Motor neuron (in vitro differentiated cells): ENCODE results near the gene ATRIP. TPM values are rescaled to one million over a fixed set of nuclear protein-coding genes. Genes with fewer than 3 reads are reported as not detected.
"Not testable (repeated sequence)": the region's sequence is repeated elsewhere in the genome, so short reads cannot be mapped to it uniquely, and the experiment has no call there.

Experiments
- ATAC-seq, 8 experiments: fragments of 200-7000 bp; cut with Tn5 transposase; replicated peaks in 6 of 8; 2 replicates each; pipeline ENCODE4 v1.8.0; 2021; ENCODE audit warnings: mild to moderate bottlenecking in 8 of 8, moderate library complexity in 8 of 8
- H3K27ac ChIP-seq, 2 donors: fragments of 250-450 bp; sonication (Bioruptor Pico); 2 replicates each; pipeline ENCODE4 v1.9.0; 2021; ENCODE audit warnings: antibody characterized with exemption in 2 of 2, mild to moderate bottlenecking in 2 of 2, moderate library complexity in 1 of 2
- H3K4me1 ChIP-seq, 2 donors: fragments of 250-450 bp; sonication (Bioruptor Pico); replicated peaks in 1 of 2; 2 replicates each; pipeline ENCODE4 v1.6.1; 2021; ENCODE audit warnings: antibody characterized with exemption in 2 of 2, mild to moderate bottlenecking in 2 of 2, moderate library complexity in 1 of 2
- H3K4me3 ChIP-seq, 5 donors: fragments of 250-450 bp; sonication (Bioruptor Pico); 2 replicates each; pipeline ENCODE4 v1.9.0; 2021; ENCODE audit warnings: antibody characterized with exemption in 5 of 5, mild to moderate bottlenecking in 5 of 5, moderate library complexity in 4 of 5
- WGBS, 10 experiments: fragments of 450-650 bp; shearing (Covaris generic); methylation state at CpG; one replicate each; pipeline ENCODE4 v1.0.0; 2022; 5-methylcytosine and 5-hydroxymethylcytosine counted together
- in situ Hi-C, 9 experiments: fragments of 400-800 bp; cut with MboI; loops; one replicate each; pipeline ENCODE4 v1.15.0; 2021; ENCODE audit warnings: low sequenced_read_pairs in 9 of 9, low pct_unique_long_range_greater_than_20kb in 2 of 9; ENCODE audit not compliant: unreplicated experiment in 9 of 9
- total RNA-seq, 8 experiments: library from RNA; unstranded; fragments of 300-600 nt; gene quantifications; 2 replicates each; pipeline versions ENCODE4 v1.2.3 to v1.2.4, GENCODE V29; 2022

Gene ATRIP
- total RNA-seq, 8 experiments from 2014 or later, result 3.9 to 11.7 (median 5.7) TPM

DNA sequence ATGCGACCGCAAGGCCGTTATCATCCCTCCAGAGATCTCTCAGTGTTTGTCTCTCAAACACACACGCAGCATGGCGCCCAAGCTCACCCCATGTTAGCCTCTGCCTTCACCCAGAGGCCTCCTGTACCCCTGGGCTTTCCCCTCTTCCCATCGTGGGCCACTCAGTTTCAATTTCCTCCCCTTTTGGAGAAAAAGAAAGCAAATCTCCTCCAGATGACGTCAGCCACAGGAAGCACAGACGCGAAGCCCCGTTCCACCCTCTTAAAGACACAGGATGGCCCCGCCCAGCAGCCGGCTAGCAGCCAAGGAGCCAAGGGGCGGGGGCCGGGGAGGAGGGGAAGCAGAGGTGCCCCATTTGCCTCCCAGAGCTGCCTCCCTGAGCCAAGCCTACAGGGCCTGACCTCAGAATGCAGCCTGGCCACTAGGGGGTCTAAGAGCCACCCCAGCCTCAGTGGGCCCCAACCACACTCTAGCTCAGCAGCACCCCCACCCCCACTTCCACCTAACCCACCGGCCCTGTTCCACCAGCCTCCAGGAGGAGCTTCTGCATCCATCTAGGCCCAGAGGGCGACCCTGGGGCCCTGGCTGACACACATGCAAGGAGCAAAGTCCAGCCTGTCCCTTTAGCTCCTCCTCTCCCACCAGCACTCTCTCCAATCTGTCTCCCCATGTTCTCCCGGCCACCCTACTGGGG, 26.5 kb downstream of the ATRIP start:
- peak; percentile 76 to 95 (median 94) for ATAC-seq
- in situ Hi-C loops, result no loop called here
- WGBS, 10 experiments, result 0 to 10% (median 0%) methylated on average over 2 to 7 of the region's 17 CpGs; no CpG with 5 or more reads in 4 of the 10 experiments

DNA sequence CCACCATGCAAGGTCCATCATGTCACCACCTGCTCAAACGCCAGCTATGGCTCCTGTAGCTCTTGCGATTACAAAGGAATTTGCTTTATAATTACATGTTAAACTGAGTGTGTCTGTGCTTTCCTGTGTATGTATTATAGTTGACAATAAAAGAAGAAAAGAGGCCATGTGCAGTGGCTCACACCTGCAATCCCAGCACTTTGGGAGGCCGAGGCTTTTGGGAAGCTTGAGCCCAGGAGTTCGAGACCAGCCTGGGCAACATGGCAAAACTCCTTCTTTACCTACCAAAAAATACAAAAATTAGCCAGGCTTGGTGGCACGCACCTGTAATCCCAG, 27.0 kb downstream of the ATRIP start:
- in situ Hi-C loops, result no loop called here
- peaks cover 15 to 28% of the 10 kb centered on the region in 2 donors for H3K4me1 ChIP-seq
- H3K27ac ChIP-seq, result peak overlapping the region; percentile 86 to 91
- 20 to 100% (median 80%) methylated on average over 1 to 4 of the region's 5 CpGs; no CpG with 5 or more reads in 1 of the 10 experiments for WGBS, 10 experiments
- no peak for ATAC-seq
- peak overlapping the region in 3 of 5 donors; percentile 57 to 70 (median 65) for H3K4me3 ChIP-seq

More for the DNA sequence above, 26.5 kb downstream of the ATRIP start:
- peak overlapping the region; percentile 86 to 91 for H3K27ac ChIP-seq
- H3K4me3 ChIP-seq, result peak overlapping the region; percentile 37 to 70 (median 57)
- H3K4me1 ChIP-seq, result peaks cover 15 to 28% of the 10 kb centered on the region in 2 donors

DNA sequence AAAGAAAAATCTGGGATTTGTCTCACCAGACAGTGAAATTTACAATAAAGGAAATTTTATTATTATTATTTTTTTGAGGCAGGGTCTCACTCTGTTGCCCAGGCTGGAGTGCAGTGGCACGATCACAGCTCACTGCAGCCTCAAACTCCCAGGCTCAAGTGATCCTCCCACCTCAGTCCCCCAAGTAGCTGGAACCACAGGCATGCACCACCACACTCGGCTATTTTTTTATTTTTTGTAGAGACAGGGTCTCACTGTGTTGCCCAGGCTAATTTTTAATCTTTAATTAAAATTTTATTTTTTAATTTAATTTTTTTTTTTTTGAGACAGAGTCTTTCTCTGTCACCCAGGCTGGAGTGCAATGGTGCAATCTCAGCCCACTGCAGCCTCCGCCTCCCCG, 27.5 kb downstream of the ATRIP start:
- H3K4me3 ChIP-seq, H3K27ac ChIP-seq, in situ Hi-C loops, ATAC-seq: not testable (repeated sequence)
- H3K4me1 ChIP-seq, result peaks cover 15 to 28% of the 10 kb centered on the region in 2 donors
- WGBS, 10 experiments, result 56 to 100% (median 84%) methylated on average over 1 to 4 of the region's 4 CpGs; no CpG with 5 or more reads in 1 of the 10 experiments

DNA sequence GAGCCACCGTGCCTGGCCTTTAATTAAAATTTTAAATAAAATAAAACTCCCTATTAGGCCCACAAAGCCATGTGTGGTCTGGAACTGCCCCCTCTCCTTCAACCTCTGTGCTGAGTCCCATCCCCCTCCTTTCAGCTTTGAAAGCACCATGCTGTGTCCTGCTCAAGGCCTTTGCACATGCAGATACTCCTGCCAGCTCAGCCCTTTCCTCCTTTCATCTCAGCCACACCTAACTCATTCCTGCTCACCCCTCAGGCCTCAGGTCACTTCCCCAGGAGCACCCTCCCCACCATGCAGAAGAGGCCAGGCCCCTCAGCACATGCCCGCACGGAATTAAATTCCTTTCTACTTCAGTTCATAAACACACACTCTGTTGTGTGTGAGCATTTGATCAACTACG, 28.1 kb downstream of the ATRIP start:
- Histone ChIP-seq H3K4me1 (peaks cover 15 to 28% of the 10 kb centered on the region in 2 donors), H3K27ac (no peak overlapping the region), H3K4me3 (no peak overlapping the region)
- in situ Hi-C loops, result no loop called here
- 20 to 100% (median 67%) methylated on average over 1 to 2 of the region's 4 CpGs; no CpG with 5 or more reads in 3 of the 10 experiments for WGBS, 10 experiments
- peak in 2 of 8 experiments; percentile 2 to 3 for ATAC-seq

DNA sequence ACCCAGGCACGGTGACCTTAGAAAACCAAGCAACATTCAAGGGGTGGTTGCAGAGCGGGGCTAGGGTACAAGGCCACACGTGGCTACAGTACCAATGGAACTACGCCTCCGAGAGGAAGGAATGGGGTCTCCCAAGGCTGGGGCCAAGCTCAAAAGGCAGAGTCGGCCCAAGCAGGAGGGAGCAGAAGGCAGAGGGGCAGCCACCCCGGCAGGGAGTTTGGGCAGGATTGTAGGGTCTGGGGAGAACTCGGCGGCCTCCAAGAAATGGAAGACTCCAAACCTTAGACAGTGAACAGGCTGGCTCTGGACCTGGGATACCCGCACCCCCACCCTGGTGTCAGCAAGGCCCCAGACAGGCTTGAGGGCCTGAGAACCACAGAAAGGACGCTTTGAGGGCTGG, 28.7 kb downstream of the ATRIP start:
- 14 to 100% (median 27%) methylated on average over 1 to 8 of the region's 11 CpGs; no CpG with 5 or more reads in 4 of the 10 experiments for WGBS, 10 experiments
- Histone ChIP-seq H3K4me1 (peaks cover 15 to 28% of the 10 kb centered on the region in 2 donors), H3K27ac (no peak overlapping the region), H3K4me3 (no peak overlapping the region)
- in situ Hi-C loops, result no loop called here
- ATAC-seq, result no peak

DNA sequence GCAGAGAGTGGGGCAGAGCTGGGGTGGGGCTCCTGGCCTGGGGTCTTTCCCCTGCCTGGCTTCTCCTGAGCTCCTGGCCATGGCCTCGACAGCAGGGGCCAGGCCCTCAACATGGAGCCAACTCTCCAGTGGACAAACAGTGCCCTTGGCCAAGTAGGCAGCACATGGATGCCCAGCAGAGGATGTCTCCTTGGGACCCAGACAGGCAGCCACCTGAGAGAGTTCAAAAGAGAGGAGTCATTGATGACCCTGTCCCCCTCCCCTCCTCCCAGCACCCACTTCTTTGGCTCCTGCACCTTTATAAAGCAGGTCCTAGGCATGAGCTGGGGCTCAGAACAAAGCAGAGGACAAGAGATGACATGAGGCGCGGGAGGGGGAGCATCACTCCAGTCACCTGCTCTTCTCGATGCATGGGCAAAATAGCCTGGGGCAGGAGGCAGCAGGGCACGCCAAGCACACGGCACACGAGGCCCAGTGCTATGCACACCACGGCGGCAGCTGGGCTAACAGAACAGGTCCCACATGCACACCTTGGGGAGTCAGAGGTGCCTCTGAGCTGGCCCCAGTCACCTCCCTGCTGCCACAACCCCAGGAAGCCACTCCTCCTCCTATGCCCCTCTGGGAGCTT, 30.0 kb downstream of the ATRIP start:
- 83 to 96% (median 89%) methylated on average over 2 to 6 of the region's 9 CpGs; no CpG with 5 or more reads in 6 of the 10 experiments for WGBS, 10 experiments
- peaks cover 15 to 18% of the 10 kb centered on the region in 2 donors for H3K4me1 ChIP-seq
- no peak overlapping the region for H3K27ac ChIP-seq
- H3K4me3 ChIP-seq, result no peak overlapping the region
- in situ Hi-C loops, result no loop called here
- ATAC-seq, result no peak

DNA sequence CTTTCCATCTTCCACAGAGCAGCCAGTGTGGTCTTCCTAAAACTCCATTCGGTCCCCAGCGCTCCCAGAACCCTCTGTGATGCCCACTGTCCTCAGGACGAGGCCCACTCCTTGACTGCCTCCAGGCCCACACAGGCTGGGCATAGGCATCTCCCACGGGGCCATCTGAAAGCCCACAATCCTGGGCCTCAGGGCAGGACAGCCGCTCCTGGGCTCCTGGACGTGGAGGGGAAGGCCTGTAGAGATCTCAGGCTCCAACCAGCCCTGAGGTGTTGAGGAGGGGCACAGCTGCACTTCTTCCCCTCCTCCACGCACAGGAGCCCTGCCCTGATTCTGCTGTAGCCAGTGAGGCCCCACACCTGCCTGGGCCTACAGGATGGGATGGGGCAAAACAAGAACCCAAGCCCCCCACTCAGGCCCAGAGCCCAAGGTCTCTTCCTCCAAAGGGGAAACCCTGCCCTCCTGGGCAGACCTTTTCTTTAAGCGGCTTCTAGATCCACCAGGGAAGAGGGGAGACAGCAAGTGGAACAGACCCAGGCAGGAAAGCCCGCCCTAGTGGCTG, 31.5 kb downstream of the ATRIP start:
- ATAC-seq, result no peak
- 80 to 93% (median 93%) methylated on average over 1 to 5 of the region's 9 CpGs; no CpG with 5 or more reads in 7 of the 10 experiments for WGBS, 10 experiments
- H3K4me3 ChIP-seq, result no peak overlapping the region
- in situ Hi-C loops, result no loop called here
- peaks cover 5 to 10% of the 10 kb centered on the region in 2 donors for H3K4me1 ChIP-seq
- no peak overlapping the region for H3K27ac ChIP-seq

DNA sequence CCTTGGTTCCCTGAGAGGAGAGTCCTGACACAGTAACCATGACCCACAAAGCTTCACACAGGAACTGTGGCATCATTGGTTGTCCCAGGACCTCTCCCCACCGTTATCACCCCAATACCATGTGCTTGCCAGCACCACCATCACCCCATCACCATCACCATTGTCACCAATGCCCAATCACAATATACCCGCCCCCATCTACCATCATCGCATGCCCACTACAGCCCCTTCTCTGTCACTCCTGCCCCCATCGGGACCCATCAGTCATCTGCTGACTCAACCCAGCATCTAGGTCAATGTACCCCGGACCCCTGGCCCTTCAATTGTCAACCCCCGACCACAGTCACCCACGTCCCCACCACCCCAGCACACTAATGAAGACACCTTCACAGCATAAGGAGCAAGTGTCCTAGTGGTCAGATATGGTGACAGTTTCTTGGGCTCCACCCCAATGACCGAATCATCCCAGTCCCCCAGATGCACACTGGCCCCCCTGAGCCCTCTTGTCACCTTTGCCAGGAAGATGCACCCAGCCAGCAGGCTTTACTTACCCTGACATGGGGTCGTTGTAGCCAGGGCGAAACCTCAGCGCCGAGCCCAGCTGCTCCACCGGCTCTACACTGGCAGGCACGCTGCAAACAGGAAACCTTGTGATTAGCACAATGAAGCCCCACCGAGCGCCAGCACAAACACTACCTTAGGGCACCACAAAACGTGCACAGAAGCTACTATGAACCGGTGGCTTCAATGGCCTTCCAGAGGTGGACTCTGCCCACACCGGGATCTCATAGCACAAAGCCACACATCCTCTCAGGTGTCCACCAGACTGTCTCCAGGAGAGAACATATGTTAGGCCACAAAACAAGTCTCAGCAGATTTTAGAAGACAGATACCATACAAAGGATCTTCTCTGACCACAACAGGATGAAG, 32.4 kb downstream of the ATRIP start:
- WGBS, 10 experiments, result 50 to 100% (median 82%) methylated on average over 2 to 4 of the region's 19 CpGs; no CpG with 5 or more reads in 5 of the 10 experiments

DNA sequence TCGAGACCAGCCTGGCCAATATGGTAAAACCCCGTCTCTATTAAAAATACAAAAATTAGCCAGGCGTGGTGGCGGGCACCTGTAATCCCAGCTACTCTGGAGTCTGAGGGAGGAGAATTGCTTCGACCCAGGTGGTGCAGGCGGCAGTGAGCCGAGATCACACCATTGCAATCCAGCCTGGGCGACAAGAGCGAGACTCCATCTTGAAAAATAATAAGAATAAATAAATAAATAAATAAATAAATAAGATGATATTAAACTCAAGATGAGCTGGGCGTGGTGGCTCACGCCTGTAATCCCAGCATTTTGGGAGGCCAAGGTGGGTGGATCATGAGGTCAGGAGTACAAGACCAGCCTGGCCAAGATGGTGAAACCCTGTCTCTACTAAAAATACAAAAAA, 34.4 kb downstream of the ATRIP start:
- in situ Hi-C loops, result not testable (repeated sequence)
- 80 to 100% (median 93%) methylated on average over 1 to 10 of the region's 11 CpGs for WGBS, 10 experiments

More for the DNA sequence above, 32.4 kb downstream of the ATRIP start:
- Histone ChIP-seq H3K27ac (no peak overlapping the region), H3K4me3 (no peak overlapping the region), H3K4me1 (peaks cover 0 to 4% of the 10 kb centered on the region in 2 donors)
- in situ Hi-C loops, result no loop called here
- no peak for ATAC-seq

DNA sequence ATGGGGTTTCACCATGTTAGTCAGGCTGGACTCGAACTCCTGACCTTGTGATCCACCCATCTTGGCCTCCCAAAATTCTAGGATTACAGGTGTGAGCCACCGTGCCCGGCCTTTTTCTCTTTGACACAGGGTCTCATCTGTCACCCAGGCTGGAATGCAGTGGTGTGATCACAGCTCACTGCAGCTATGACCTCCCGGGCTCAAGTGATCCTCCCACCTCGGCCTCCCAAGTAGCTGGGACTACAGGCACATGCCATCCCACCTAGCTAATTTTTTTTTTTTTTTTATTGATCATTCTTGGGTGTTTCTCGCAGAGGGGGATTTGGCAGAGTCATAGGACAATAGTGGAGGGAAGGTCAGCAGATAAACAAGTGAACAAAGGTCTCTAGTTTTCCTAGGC, 36.3 kb downstream of the ATRIP start:
- in situ Hi-C loops, ATAC-seq: not testable (repeated sequence)
- WGBS, 10 experiments, result 75 to 100% (median 87%) methylated on average over 1 to 5 of the region's 6 CpGs; no CpG with 5 or more reads in 5 of the 10 experiments

More for the DNA sequence above, 34.4 kb downstream of the ATRIP start:
- ATAC-seq, H3K4me3 ChIP-seq, H3K4me1 ChIP-seq, H3K27ac ChIP-seq: not testable (repeated sequence)

DNA sequence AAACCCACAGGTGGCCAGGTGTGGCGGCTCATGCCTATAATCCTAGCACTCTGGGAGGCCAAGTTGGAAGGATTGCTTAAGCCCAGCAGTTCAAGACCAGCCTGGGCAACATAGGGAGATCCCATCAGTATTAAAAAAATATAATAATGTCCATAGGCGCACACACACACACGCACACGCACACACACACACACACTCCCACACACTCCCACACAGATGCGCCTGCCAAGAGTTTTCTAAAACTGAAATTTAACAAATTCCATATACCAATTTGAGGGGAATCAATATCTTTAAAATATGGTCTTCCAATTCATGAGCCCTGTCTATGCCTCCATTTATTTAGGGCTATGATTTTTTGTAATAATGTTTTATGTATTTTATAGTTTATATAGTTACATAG, 40.4 kb downstream of the ATRIP start:
- in situ Hi-C loops, result no loop called here
- ATAC-seq, result no peak
- H3K4me3 ChIP-seq, result no peak overlapping the region
- no peaks in the 10 kb centered on the region for H3K4me1 ChIP-seq
- WGBS, 10 experiments, result 75 to 100% (median 91%) methylated on average over 1 to 5 of the region's 5 CpGs; no CpG with 5 or more reads in 2 of the 10 experiments
- H3K27ac ChIP-seq, result no peak overlapping the region

More for the DNA sequence above, 36.3 kb downstream of the ATRIP start:
- H3K4me3 ChIP-seq, H3K27ac ChIP-seq, H3K4me1 ChIP-seq: not testable (repeated sequence)

DNA sequence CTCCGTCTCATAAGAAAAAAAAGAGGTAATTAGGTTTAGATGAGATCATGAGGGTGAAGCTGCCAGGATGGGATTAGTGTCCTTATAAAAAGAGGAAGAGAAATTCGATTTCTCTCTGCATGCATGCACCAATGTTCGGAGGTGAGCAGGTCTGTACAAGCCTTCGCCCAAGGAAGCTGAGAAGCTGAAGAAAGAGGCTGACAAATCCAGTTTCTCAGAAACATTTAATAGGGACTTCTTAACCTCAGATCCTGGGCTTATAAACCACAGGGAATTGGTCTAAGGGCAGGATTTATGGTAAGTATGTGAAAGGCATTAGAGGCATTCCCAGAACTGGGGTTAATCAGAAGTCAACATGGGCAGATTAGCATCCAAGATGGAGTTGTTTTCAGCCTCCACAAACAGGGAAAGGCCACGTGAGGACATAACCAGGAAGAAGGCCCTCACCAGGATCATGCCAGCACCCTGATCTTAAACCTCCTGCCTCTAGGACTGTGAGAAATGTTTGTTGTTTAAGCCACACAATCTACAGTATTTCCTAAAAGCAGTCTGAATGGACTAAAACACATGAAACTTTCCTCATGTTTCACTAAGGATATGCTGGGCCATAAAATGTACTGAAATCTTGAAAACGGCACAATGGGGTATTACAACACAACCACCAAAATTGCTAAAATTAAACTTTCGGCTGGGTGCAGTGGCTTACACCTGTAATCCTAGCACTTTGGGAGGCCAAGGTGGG, 46.1 kb downstream of the ATRIP start:
- 40 to 96% (median 81%) methylated on average over 1 to 7 of the region's 7 CpGs; no CpG with 5 or more reads in 3 of the 10 experiments for WGBS, 10 experiments
- ATAC-seq, result peak in 3 of 8 experiments; percentile 50 to 87 (median 81)
- no peak overlapping the region for H3K27ac ChIP-seq

More for the DNA sequence above, 46.1 kb downstream of the ATRIP start:
- in situ Hi-C loops, result no loop called here
- Histone ChIP-seq H3K4me1 (no peaks in the 10 kb centered on the region), H3K4me3 (no peak overlapping the region)
